AG09309 (cell line): Measurements from ENCODE around the gene TMEM63B.

Experiments used
- DNase-seq: peaks from one replicate; pipeline ENCODE4 v3.0.0-alpha.2; 2010; ENCODE audit warnings: low read depth
- H3K4me3 ChIP-seq: 2 replicates; pipeline ENCODE4 v1.5.1; 2011; ENCODE audit warnings: mild to moderate bottlenecking, low read depth, low read length, moderate library complexity; ENCODE audit not compliant: control insufficient read depth
- TF ChIP-seq, protein P1 (sequence below): IDR thresholded peaks from 2 replicates; pipeline ENCODE4 v1.5.1; 2011; ENCODE audit warnings: mild to moderate bottlenecking, low read depth, low read length, inconsistent platforms; ENCODE audit not compliant: insufficient read depth, control insufficient read depth; ENCODE audit errors: missing control alignments

Gene TMEM63B

GRCh38 chr6:44110005-44110676, 17.2 kb upstream of the TMEM63B start:
- TF ChIP-seq, protein P1, sequence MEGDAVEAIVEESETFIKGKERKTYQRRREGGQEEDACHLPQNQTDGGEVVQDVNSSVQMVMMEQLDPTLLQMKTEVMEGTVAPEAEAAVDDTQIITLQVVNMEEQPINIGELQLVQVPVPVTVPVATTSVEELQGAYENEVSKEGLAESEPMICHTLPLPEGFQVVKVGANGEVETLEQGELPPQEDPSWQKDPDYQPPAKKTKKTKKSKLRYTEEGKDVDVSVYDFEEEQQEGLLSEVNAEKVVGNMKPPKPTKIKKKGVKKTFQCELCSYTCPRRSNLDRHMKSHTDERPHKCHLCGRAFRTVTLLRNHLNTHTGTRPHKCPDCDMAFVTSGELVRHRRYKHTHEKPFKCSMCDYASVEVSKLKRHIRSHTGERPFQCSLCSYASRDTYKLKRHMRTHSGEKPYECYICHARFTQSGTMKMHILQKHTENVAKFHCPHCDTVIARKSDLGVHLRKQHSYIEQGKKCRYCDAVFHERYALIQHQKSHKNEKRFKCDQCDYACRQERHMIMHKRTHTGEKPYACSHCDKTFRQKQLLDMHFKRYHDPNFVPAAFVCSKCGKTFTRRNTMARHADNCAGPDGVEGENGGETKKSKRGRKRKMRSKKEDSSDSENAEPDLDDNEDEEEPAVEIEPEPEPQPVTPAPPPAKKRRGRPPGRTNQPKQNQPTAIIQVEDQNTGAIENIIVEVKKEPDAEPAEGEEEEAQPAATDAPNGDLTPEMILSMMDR = no peak
- H3K4me3 ChIP-seq = no peak overlapping the region
- no peak for DNase-seq

DNA sequence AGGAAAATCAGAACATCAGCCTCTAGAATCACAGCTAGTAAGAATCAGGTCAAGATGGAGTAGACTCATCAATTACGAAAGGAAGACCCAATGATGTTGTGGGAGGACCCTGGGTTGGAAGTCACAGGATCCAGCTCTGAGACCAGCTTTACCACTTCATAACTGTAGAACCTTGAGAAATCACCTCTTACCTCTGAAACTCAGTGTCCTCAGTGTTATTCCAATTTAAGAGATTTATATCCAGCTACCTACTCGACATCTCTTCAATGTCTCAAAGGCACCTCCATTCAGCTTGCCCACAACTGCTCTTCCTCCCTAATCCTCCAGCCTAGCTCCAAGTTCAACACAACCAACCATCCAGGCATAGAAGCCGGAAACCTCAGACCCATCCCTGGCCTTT, 16.4 kb upstream of the TMEM63B start:
- H3K4me3 ChIP-seq = no peak overlapping the region
- TF ChIP-seq, protein P1 = no peak
- no peak for DNase-seq

GRCh38 chr6:44111434-44112417, 15.6 kb upstream of the TMEM63B start:
- TF ChIP-seq, protein P1 = no peak
- DNase-seq = no peak
- no peak overlapping the region for H3K4me3 ChIP-seq

- no peak overlapping the region for H3K4me3 ChIP-seq
- TF ChIP-seq, protein P1 = peak; percentile 11
- no peak for DNase-seq
Observed at GRCh38 chr6:44113414-44113813, 13.9 kb upstream of the TMEM63B start.

DNA sequence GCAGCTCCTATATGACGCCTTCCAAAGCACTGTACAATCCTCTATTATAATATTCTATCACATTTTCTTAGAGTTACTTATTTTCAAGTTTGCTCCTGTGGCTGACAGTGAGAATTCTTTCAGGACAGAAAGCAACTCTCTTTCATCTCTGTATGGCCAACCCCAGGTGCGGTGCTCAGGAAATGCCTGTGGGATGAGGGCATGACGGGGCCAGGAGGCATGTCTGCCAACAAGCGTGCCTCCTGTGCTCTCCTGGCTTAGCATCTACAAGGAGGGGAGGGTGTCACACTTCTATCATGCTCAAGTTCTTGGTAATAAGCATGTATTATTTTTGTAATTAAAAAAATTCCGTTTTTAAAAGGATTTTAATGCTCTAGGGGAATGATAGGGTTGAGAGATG, 11.5 kb upstream of the TMEM63B start:
- H3K4me3 ChIP-seq = no peak overlapping the region
- TF ChIP-seq, protein P1 = no peak
- no peak for DNase-seq

GRCh38 chr6:44116641-44117382, 10.5 kb upstream of the TMEM63B start:
- no peak overlapping the region for H3K4me3 ChIP-seq
- DNase-seq = peak; percentile 79
- TF ChIP-seq, protein P1 = no peak
